NCI-H1930 (cell line): ENCODE results near the gene ATP1B2.
"Not testable (repeated sequence)": the region's sequence is repeated elsewhere in the genome, so short reads cannot be mapped to it uniquely, and the experiment has no call there.

ENCODE experiments used
- DNase-seq, 2 experiments: peaks; one replicate each; lab custom pipeline; 2025; lab: John Stamatoyannopoulos, UW

ATP1B2 gene

DNA sequence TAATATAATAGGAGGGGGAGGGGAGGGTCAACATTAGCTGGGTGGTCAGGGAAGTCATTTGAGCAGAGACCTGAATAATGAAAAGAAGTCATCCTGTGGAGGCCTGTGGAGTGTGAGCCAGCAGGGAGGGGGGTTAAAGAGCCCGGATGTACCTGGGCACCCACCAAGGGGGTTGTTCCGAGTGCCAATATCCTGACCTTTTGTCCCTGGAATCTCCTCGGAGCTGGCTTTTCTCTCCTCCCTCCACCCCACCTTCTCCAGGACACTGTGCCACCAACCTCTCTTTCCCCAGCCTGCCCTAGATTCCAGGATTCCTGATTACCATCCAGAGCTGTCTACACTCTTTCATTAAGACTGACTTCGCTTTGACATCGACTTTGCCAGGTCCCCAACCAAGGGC is 14.6 kb upstream of the ATP1B2 start:
- DNase-seq = no peak

DNA sequence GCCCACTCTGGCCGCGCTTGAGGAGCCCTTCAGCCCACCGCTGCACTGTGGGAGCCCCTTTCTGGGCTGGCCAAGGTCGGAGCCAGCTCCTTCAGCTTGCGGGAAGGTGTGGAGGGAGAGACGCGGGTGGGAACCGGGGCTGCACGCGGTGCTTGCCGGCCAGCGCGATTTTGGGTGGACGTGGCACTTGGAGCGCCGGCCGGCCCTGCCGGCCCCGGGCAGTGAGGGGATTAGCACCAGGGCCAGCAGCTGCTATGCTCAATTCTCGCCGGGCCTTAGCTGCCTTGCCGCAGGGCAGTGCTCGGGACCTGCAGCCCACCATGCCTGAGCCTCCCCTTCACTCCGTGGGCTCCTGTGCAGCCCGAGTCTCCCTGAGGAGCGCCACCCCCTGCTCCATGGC is 9.9 kb upstream of the ATP1B2 start:
- DNase-seq = no peak

DNA sequence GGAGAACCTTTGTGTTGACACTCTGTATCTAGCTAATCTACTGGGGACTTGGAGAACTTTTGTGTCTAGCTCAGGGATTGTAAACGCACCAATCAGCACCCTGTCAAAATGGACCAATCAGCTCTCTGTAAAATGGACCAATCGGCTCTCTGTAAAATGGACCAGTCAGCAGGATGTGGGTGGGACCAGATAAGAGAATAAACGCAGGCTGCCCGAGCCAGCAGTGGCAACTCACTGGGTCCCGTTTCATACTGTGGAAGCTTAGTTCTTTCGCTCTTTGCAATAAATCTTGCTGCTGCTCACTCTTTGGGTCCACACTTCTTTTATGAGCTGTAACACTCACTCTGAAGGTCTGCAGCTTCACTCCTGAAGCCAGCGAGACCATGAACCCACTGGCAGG is 9.1 kb upstream of the ATP1B2 start:
- not testable (repeated sequence) for DNase-seq

DNA sequence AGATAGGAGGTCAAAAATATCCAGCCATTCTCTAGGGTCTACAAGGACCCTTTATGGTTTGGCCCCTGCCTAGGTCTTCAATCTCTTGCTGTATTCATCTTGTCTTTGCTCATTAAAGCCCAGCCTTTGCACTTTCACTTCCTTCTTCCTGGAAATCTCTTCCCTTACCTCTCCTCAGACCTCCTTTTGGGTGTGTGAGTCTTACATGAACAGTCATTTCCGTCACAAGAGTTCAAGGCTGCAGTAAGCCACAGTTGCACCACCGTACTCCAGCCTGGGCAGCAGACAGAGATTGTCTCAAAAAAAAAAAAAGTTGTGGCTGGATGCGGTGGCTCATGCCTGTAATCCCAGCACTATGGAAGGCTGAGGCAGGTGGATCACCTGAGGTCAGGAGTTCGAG is 6.0 kb upstream of the ATP1B2 start:
- no peak for DNase-seq

DNA sequence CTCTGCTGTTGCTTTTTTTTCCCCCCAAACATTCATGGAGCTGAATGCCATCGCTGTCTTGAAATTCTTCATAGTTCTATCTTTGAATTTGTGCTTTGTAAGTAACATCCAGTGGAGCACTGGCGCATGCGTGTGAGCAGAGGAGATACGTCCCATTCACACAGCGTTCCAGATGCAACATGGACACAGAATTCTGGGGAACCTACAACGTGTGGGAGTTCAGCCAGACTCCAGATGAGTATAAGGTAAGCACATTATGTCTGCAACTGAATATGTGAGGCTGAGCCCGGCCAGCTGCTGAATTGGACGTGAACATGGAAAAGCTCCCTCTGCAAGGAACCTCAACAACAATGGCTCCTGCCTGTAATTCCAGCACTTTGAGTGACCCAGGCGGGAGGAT is 4.3 kb upstream of the ATP1B2 start:
- DNase-seq = no peak

DNA sequence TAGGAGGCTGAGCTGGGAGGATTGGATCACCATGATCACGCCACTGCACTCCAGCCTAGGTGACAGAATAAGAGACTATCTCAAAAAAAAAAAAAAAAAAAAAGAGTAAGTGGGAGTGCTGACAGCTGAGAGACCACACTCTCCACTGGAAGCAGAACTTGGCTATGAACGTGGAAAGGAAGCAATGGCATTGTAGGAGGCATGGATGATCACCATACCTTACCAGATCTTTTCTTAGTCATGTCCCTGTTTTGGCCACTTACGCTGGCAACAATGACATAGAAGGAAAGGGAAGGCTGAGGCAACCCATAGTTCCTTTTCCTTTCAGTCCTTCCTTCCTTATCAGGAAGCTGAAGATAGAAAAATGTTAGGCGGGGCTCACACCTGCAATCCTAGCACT is 3.7 kb upstream of the ATP1B2 start:
- no peak for DNase-seq

DNA sequence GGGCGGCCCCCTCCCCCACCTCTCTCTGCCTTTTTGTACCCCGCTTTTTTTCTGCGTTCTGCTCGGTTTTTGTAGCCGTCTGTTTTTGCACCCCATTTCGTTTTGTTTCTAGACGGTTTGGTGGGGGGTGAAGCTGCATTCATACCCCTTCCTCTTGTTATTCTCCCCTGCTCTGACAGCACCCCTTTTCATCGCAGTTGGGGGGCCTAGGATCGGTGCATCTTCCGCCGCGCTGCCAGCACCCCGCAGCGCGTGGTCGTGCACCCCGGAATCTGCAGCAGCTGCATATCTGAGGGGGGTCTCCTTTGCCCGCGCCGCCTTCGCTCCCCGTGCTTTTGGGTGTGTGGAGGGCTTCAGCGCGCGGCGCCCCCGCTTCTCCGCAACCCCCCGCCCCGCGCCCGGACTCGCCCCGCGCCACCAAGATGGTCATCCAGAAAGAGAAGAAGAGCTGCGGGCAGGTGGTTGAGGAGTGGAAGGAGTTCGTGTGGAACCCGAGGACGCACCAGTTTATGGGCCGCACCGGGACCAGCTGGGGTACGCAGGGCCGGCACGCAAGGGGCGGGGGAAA is 455 bp downstream of the ATP1B2 start:
- no peak for DNase-seq

DNA sequence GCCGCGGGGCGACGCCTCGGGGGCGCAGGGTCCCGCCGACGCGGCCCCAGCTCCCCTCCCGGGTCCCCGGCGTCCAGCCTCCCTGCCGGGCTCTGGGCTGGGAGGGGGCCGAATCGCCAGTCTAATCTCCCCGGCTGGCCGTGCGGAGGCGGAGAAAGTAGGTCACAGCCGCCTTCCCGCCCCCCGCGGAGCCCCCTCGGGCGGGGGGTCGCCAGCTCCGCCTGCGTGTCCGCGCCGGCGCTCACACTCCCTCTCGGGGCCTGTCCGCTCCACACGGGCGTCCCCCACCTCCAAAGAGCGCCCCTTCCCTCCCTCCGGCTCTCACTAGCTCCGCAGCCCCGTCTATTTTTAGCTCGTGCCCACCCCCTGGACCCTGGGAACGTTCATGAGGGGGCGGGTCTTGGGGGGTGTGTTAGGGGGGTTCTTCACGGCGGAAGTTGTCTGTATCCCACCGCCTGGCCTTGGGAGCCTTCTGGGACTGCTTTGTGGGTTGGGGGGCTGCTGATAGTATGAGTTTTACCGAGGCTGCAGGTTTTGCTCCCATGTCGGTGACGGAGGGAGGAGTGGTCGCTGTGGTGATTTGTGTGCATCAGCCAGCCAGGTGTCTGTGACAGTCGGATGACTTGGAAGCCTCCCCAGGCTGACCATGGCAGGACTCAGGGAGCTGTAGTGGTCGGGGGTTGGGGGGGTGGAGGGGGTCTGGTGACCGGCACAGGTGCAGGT is 1.1 kb downstream of the ATP1B2 start:
- no peak for DNase-seq

DNA sequence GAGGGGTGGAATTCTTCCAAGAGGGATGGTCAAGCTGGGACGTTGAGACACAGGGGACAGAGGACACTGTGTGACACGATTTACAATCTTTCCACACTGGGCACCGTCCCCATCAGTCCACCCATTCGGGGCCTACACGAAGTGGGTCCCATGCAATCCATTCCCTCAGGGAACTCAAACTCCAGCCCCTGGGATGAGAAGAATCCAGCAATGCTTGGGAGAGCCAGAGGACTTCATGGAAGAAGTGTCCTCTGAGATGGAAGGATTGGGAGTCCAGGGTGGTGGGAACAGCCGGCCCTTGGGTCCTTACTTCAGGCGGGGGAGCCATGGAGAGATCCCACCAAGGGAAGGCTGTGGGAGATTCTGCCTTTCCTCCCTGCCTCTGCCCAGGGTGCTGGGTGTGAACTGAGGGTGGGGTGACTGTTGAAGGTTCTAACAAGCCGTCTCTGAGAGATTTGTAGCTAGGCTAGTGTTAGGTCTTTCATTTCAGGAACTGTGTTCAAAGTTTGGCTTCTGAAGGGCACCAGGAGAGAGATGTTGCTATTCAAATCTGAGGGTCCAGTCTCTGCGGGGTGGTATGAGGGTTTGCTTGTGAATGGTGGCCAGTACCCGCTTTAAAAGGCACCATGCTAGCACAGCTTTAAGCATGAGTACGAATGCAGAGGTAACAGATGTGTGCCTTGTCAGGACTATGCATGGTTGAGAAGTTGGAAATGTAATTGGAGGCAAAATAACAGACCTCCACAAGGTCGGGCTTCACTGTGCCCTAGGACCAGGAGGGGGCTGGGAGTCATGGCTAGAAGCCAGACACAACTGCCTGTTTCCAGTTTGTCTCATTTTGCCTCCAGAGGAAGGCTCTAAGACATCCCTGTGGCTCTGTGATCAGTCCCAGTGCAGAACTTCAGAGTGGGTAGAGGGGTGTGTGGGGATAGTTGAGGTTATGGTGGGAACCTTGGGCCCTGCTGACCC is 1.9 kb downstream of the ATP1B2 start:
- no peak for DNase-seq

DNA sequence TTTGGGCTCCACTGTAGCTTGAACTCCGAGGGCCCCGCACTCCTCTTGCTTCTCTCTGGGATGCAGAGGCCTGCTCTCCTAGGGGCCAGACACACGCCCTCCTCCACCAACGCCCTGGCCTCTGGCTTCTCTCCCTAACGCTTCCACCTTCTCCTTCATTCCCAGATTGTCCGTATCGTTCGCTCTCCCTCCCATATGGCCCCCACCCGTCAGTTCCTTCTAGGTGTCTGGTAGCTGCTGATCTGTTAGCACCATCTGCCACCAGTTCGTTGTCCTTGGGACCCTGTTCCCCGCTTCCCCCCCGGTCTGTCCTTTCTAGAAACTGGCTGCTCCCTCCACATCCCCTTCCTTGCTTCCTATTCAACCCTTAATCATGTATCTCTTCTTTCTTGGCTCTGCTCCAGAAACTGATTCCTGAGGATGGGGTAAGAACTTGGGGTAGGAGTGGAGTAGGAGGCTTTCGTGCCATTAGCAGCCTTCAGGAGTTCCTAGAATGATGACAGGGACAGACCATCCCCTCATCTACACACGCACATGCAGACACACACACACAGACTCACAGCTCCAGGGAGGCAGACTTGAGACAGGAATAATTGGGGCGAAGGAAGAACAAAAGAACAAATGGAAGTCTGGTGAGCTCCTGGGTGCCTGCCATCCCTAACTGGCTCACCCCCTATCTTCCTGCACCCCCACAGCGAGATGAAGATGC is 4.3 kb downstream of the ATP1B2 start:
- DNase-seq = no peak

DNA sequence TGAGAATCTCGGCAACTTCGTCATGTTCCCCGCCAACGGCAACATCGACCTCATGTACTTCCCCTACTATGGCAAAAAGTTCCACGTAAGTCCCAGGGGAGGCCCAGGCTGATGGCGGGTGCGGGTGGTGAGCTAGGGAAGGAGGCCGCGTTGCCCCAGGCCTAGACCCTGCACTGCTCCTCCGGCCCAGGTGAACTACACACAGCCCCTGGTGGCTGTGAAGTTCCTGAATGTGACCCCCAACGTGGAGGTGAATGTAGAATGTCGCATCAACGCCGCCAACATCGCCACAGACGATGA is 4.8 kb downstream of the ATP1B2 start:
- DNase-seq = no peak

DNA sequence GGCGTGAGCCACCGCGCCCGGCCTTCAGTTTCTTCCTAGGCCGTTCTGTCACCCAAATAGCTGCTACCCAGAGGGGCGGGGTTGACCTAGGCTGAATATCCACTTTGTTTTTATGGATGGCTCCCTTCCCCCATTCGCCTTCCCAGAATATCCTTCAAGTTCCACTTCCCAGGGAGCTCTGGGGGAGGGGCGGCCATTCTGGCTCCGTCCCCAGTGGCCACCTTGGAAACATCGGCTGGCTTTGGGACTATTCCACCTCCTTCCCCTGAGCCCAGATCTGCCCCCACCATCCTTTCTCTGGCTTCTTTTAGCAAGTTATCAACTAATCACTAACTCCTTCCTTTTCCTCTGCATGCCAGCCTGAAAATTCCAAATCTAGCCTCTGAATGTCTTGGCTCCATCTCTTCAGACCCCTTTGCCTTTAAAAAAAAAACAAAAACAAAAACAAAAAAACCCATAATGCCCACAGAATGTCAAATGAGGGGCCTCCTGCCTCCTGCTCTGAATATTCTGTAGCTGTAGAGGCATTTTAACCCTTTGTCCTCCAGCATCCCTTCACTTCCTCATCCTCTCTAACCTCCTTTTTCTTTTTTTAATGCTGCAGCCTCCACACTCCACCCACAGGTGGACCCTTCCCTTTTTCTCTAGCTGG is 6.4 kb downstream of the ATP1B2 start:
- no peak for DNase-seq

DNA sequence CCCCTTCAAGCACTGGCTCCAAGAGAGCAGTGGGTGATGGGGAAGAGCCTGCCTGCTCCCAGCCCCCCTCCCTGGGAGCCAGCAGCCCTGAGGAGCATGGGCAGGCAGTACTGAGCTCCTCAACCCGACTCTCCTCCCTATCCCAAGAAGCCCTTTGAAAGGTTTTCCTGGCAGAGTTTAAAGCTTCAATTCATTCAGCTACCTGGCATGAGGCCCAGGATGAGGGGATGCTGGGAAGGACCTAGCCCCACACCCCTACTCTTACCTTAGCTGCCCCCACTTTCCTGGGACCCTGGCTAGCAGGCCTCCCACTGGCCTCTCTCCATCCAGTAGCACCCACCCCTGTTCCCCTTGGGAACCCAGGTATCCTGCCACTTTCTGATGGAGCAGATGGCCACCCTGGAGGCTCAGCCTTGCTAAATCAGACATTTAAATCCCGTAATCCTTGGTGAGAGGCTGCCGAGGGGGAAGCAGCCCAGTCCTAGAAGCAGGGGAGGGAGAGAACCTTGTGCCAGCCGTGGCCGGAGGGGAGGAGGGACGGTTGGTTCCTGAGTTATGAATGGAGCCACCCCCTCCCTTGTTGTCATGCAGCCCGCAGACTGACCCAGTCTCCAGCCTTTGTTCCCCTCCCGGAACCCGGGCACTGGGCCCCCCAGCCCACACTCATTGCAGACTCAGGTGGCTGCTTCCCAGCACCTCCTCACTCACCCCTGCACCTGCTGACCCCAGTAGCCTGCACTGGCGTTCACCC is 17.1 kb downstream of the ATP1B2 start:
- DNase-seq = no peak

DNA sequence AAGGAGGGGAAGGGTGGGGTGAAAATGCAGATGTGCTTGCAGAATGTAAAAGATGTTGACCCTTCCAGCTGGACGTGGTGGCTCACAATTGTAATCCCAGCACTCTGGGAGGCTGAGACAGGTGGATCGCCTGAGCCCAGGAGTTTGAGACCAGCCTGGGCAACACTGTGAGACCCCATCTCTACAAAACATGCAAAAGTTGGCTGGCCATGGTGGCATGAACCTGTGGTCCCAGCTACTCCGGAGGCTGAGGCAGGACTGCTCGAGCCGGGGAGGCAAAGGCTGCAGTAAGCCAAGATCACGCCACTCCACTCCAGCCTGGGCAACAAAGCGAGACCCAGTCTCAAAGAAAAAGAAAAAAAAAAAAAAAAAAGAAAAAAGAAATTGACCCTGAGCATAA is 17.8 kb downstream of the ATP1B2 start:
- no peak for DNase-seq

DNA sequence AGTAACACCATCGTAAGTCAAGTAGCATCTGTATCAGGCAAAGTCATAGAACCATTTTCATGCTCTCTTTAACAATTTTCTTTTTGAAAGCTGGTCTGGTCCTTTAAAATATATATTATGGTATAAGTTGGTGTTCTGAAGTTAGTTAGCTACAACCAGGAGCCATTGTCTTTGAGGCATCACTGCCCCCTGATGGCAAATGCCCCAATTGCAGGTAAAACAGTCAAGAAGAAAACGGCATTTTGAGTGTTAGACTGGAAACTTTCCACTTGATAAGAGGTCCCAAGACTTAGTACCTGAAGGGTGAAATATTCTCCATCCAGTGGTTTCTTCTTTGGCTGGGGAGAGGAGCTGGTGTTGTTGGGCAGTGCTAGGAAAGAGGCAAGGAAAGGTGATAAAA is 22.5 kb downstream of the ATP1B2 start:
- no peak for DNase-seq

DNA sequence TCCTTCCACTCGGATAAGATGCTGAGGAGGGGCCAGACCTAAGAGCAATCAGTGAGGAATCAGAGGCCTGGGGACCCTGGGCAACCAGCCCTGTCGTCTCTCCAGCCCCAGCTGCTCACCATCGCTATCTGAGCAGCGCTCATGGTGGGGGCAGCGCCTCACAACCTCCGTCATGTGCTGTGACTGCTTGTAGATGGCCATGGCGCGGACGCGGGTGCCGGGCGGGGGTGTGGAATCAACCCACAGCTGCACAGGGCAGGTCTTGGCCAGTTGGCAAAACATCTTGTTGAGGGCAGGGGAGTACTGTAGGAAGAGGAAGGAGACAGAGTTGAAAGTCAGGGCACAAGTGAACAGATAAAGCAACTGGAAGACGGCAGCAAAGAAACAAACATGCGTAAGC is 24.2 kb downstream of the ATP1B2 start:
- DNase-seq = no peak

DNA sequence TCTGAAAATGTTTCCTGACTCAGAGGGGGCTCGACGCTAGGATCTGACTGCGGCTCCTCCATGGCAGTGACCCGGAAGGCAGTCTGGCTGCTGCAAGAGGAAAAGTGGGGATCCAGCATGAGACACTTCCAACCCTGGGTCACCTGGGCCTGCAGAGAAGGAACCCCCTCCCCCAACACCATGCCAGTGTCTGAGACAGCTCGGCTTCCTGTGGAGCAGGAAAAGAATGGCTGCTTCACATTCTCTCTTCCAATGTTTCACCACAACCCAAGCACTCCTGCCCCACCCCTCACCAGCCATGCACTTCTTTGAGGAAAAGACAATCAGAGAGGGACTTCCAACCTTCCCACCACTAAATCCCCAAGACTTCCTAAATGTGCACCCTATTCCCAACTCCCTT is 25.8 kb downstream of the ATP1B2 start:
- no peak for DNase-seq

DNA sequence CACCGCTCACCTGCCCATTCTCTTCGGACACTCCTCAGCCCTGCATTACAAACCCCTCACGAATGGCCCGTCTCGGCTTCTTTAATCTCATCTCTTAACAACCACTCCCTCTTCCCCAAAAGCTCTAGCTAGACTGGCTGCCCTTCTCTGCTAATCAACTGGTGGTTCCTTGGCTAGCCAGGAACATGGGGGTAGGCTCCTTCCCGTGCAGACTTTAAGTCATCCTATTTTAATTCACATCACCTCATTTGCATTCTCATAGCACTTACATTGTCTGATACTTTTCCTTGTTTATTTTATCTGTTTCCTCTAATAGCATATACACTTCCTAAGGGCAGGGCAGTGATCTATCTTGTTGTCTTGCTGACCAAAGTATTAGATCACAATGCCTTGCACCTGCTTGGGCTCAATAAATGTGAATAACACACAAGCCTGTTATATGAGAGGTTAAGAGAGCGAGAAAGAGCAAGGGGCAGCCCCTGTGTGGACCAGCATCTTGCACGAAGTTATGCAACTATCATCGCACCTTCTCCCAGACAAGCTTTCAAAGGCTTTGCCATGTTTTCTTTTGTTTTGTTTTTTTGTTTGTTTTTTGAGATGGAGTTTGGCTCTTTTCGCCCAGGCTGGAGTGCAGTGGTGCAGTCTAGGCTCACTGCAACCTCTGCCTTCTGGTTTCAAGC is 26.8 kb downstream of the ATP1B2 start:
- DNase-seq = no peak

DNA sequence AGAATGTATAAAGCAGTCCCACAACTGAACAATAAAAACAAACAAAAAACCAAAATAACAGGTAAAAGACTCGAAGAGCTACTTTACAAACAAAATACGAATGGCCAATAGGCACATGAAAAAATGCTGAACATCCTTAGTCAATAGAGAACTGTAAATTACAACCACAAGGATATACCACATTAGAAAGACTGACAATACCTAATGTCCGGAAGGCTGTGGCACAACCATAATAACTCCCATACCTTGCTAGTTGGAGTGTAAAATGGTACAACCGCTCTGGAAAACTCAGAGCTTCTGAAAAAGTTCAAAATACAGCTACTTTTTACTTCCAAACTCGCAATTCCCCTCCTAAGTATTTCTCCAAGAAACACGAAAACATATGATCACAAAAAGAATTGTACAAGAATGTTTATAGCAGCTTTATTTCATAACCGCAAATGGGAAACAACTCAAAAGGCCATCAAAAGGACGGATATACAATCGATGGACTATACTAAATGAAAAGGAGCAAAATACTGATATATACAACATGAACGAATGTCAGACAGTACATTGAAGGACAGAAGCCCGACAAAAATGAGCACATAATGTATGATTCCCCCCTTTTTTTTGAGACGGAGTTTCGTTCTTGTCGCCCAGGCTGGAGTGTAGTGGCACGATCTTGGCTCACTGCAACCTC is 34.3 kb downstream of the ATP1B2 start:
- DNase-seq = no peak

DNA sequence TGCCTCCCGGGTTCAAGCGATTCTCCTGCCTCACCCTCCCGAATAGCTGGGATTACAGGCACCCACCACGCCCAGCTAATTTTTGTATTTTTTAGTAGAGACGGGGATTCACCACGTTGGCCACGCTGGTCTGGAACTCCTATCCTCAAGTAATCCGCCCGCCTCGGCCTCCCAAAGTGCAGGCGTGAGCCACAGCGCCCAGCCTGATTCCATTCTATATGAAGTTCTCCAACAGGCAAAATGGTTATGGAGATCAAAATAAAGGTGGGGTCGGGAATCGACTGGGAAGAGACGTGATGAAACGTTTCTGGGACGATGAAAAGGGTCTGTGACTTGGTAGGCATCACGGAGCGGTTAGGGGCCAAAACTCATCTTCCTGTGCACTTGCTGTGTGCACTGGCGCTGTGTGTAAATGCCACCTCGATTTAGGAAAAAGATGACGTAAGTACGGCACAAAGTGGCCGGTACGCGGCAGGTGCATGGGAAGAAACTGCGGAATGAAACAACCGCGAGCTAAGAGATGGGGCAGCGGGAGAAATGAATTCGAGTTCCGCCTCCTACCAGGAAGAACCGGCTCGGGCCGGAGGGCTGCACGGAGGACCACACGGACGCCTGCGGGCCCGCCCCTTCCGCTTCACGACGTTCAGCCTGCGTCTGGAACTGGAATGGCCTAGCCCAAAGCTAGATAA is 35.0 kb downstream of the ATP1B2 start:
- peak; percentile 84 to 94 for DNase-seq
